Measurements from ENCODE around the gene ADGRG7.

Gene ADGRG7

GRCh38 chr3:100737334-100737733, 127.9 kb downstream of the ADGRG7 start:
- no peak for DNase-seq (ENCODE audit: low read depth in 1 of 2, low spot score in 1 of 2)

GRCh38 chr3:100740207-100740606, 130.8 kb downstream of the ADGRG7 start:
- no peak for DNase-seq (ENCODE audit: low read depth in 1 of 2, low spot score in 1 of 2)

- DNase-seq (ENCODE audit: low read depth in 1 of 2, low spot score in 1 of 2) = no peak
These were observed 134.1 kb downstream of the ADGRG7 start for GRCh38 chr3:100743535-100743934.

- no peak for DNase-seq (ENCODE audit: low read depth in 1 of 2, low spot score in 1 of 2)
These were observed 135.3 kb downstream of the ADGRG7 start for GRCh38 chr3:100744671-100745070.
